SKM-1 treated with dmso at 0.1 percent for 144 hours (cell line): Measurements from ENCODE around the gene SOX18.
A peak's percentile ranks its signal among the peaks of the same experiment; 100 is the strongest.

Source experiments
- DNase-seq: peaks from one replicate; lab custom pipeline; 2025; ENCODE audit not compliant: unreplicated experiment; lab: John Stamatoyannopoulos, UW

Gene SOX18

GRCh38 chr20:64080813-64081623 is 31.6 kb upstream of the SOX18 start:
- no peak for DNase-seq

- DNase-seq = no peak
Observed at GRCh38 chr20:64080013-64080812, 30.8 kb upstream of the SOX18 start, which contains the start of gene OPRL1. TSS of gene OPRL1 (plus strand) at chr20:64080082. CDS start at chr20:64092721, 12,639 bp downstream.

- peak; percentile 92 for DNase-seq
Observed at GRCh38 chr20:64079273-64080012, 30.0 kb upstream of the SOX18 start, which contains the start of gene RGS19. TSS of gene RGS19 (minus strand) at chr20:64079518. CDS start at chr20:64076886, 2,632 bp downstream.

GRCh38 chr20:64078934-64079272 is 29.5 kb upstream of the SOX18 start:
- DNase-seq = no peak

- peak; percentile 79 for DNase-seq
Observed at GRCh38 chr20:64077876-64078551, 28.6 kb upstream of the SOX18 start.

- DNase-seq = no peak
Observed at GRCh38 chr20:64077541-64077875, 28.1 kb upstream of the SOX18 start.

- DNase-seq = peak; percentile 74
Observed at GRCh38 chr20:64077094-64077493, 27.7 kb upstream of the SOX18 start.

- no peak for DNase-seq
Observed at GRCh38 chr20:64076061-64076997, 26.9 kb upstream of the SOX18 start.

GRCh38 chr20:64075556-64075955 is 26.1 kb upstream of the SOX18 start:
- no peak for DNase-seq

- no peak for DNase-seq
Observed at GRCh38 chr20:64074963-64075362, 25.5 kb upstream of the SOX18 start.

- DNase-seq = no peak
Observed at GRCh38 chr20:64074184-64074789, 24.8 kb upstream of the SOX18 start.

GRCh38 chr20:64073476-64074183 is 24.2 kb upstream of the SOX18 start:
- DNase-seq = no peak

- DNase-seq = no peak
Observed at GRCh38 chr20:64072498-64073063, 23.1 kb upstream of the SOX18 start.

GRCh38 chr20:64071341-64072332 is 22.2 kb upstream of the SOX18 start:
- DNase-seq = no peak

- DNase-seq = no peak
Observed at GRCh38 chr20:64070244-64070993, 21.0 kb upstream of the SOX18 start.

- no peak for DNase-seq
Observed at GRCh38 chr20:64069614-64070243, 20.3 kb upstream of the SOX18 start.
